GM21526 (cell line): ENCODE measurements around the gene TMEM98.
"Not testable (repeated sequence)": the region's sequence is repeated elsewhere in the genome, so short reads cannot be mapped to it uniquely, and the experiment has no call there.

Experiments
- ATAC-seq: cut with Tn5 transposase; IDR thresholded peaks from one replicate; pipeline ENCODE4 v1.9.1; 2021; ENCODE audit warnings: moderate library complexity; ENCODE audit not compliant: unreplicated experiment, low FRiP score

The TMEM98 gene

GRCh38 chr17:32940706-32941390 lies 12.9 kb downstream of the TMEM98 start:
- ATAC-seq = no peak

- no peak for ATAC-seq
Measured at GRCh38 chr17:32941419-32942032, 13.6 kb downstream of the TMEM98 start.

GRCh38 chr17:32943206-32943605 lies 15.3 kb downstream of the TMEM98 start:
- no peak for ATAC-seq

DNA sequence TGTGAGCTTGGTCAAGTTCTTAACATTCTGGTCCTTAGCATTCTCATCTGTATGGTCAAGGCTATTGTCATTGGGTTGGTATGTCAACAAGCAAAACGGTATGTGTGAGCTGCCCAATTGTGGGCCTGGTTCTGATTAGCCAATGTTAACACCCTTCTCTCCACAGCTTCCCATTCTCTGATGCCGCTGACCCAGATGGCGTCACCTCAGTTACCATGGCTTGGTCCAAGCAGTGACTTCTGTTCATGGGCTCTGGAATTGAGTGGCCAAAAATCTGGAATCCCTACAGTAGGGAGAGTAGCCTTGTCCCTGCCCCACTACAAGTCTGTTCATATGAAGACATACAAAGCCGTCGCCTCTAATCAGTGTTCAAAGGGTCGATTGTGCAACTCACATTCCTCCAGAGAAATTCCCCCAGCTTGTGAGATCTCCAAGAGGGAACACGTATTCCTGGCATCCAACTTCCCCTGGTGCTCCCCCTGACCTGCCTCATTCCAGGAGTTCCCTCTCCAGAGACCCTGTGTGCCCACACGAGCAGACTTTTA lies 15.8 kb downstream of the TMEM98 start:
- ATAC-seq = no peak

DNA sequence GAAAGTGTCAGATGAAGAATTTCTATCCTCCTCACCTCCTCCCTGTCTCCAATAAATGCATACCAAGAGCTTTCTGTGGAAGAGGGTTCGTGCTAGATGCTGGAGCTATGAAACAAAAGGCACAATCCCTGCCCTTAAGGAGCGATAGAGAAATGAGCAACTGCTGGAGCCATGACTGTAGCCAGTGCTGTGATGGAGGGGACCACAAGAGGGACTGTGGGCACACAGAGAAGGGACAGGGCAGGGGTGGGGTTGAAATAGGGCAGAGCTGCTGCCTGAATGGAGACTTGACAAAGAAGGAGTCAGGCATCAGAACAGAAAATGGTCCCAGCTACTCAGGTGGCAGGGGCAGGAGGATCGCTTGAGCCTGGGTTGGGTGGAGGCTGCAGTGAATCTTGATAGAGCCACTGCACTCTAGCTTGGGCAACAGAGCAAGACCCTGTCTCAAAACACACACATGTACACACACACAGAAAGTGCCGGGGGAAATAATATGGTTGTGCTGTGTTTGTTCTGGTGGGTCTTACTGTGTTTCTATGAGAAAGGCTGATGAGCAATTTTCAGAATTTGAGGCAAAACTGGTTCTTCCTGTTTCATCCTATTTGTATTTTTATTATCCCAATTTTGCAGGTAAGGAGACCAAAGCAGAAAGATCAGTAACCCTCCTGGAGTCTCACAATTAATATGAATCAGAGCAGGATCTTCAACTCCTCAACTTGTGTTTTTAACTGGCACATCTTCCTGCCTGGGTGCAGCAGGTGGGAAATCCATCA lies 16.5 kb downstream of the TMEM98 start:
- no peak for ATAC-seq

DNA sequence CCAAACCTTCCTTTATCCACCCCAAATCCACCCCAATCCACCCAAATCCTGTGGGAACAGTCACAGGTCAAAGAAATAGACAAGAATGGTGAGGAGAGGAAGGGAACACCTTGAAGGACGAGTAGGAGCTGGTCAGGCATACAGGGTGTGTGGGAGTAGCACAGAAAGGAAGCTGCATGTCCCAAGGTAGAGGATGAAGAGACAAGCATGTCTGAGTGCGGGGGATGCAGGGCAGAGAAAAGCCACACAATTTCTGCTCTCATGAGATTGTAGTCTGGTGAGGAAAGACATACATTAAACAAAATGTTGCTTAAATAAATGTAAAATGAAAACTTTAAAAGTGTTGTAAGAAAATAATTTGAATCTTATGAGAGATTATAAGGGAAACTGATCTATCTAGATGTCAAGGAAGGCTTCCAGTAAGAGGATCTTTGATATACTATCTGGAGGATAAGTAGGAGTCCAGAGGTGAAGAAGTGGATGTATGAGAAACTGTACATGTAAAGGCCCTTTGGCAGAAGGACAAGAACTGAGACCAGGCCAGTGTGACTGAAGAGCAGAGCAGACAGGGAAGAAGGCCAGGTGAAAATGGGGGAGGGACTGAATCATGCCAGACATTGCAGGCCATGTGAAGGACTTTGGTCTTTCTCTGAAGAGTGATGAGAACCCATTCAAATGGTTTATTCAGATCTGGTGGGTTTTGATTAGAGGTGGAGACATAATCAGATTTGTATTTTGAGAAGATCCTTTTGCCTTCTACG lies 18.6 kb downstream of the TMEM98 start:
- ATAC-seq = no peak

- no peak for ATAC-seq
Measured at GRCh38 chr17:32947736-32948135, 19.8 kb downstream of the TMEM98 start.

DNA sequence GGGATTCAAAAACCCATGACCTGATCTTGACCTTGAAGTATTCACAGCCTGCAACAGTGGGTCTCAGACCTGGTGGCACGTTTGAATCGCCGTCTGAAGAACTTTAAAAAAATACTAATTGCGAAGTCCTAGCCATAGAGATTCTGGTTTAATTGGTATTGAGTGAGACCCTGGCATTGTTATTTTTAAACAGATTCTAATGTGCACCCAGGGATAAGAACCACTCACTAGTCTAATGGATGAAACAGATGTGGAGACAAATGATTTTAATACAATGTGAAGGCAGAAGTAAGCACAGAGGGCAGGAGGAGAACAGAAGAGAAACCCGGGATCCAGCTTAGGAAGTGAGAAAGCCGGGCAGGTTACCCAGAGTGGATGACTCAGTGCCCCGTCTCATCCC lies 21.2 kb downstream of the TMEM98 start:
- no peak for ATAC-seq

DNA sequence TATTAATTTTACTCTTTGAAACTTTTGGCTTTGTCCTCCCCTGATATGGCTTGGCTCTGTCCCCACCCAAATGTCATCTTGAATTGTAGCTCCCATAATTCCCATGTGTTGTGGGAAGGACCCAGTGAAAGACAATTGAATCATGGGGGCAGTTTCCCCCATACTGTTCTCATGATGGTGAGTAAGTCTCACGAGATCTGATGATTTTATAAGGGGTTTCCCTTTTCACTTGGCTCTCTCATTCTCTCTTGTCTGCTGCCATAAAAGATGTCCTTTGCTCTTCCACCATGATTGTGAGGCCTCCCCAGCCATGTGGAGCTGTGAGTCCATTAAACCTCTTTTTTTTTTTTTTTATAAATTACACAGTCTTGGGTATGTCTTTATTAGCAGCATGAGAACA lies 24.5 kb downstream of the TMEM98 start:
- ATAC-seq = not testable (repeated sequence)

- no peak for ATAC-seq
Measured at GRCh38 chr17:32953045-32953444, 25.1 kb downstream of the TMEM98 start.

GRCh38 chr17:32953857-32954256 lies 25.9 kb downstream of the TMEM98 start:
- no peak for ATAC-seq

- ATAC-seq = no peak
Measured at GRCh38 chr17:32954477-32954876, 26.5 kb downstream of the TMEM98 start.

DNA sequence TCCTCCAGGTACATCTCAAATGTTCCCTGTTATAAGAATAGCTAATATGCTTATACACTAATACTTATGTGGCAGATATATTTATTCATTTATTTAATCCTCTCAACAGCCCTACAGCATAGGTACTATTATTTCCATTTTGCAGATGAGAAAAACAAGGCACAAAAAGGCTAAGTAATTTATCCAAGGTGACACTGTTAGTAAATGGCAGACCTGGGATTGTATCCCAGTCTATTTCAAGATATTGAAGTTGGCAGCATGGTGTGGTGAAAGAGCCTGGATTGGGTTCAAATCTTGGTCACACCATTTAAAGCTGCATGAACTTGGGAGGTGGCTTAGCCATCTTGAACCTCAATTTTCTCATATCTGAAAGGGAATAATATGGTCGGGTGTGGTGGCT lies 27.2 kb downstream of the TMEM98 start:
- no peak for ATAC-seq

- no peak for ATAC-seq
Measured at GRCh38 chr17:32956240-32956970, 28.5 kb downstream of the TMEM98 start.

DNA sequence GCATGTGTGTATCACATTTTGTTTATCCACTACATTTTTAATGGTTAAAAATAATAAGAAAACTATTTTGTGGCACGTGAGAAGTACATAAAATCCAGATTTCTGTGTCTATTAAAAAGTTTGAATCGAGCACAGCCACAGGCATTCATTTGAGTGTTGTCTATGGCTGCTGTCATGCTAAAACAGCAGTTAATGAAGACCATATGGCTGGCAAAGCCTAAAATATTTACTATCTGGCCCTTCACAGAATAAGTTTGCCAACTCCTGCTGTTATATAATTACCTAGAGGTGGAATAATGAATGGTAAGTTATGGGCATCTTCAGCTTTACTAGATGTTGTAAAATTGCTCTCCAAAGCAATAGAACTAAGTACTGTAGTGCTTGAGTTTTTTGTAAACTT lies 30.5 kb downstream of the TMEM98 start:
- ATAC-seq = no peak

DNA sequence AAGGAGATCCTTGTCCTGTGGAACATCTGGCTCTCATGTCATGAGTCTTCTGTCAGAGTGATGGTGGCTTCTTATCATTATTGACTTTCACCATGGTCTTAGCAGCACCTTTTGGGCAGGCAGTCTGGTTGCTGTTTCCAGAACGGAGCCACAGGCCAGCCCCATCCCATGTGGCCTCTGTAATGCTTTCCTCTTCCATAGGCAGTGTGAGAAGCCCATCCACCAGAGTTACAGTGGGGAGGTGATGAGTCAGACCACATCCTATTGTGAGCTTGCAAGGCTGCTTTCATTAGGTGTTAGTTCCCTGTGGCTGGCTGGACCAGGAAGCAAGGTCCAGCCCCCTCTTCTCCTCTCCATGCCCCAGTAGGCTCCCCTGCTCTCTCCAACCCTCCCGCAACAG lies 32.9 kb downstream of the TMEM98 start:
- ATAC-seq = no peak

DNA sequence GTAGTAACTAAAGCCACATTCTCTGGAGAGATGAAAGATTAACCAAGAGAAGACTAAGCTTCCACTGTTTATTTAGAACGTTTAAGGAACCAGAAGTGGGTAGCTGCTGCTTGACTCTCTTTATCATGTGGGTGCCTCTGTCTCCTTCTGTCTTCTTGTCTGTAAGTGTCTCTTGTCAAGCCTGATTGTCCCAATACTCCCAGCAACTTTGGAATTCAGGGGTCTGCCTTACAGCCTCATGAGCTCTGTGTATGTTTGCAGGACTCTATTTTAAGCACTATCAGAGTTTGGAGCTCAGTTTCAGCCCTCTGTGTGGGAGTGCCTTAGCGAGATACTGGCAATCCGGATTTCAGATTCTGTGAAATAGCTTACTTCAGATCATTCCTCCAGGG lies 34.4 kb downstream of the TMEM98 start:
- no peak for ATAC-seq

DNA sequence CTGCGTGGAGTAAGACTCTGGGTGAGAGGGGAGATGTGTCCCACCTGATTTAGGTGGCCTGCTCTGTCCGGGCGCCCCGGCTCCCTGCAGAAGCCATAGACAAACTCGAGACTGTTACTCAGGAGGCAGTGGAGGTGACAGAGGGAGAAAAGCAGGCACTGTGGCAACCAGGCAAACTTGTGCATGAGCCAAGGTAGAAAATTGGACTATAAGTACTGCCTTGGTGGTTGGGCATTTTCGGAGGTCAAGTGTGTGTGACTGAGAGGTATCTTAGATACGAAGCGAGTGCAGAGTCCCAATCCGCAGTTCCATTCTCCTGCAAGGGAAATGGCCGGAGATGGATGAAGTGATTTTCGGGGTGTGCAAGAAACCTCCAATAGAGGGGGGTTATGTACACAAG lies 36.6 kb downstream of the TMEM98 start:
- no peak for ATAC-seq

GRCh38 chr17:32969231-32969630 lies 41.3 kb downstream of the TMEM98 start:
- ATAC-seq = not testable (repeated sequence)

DNA sequence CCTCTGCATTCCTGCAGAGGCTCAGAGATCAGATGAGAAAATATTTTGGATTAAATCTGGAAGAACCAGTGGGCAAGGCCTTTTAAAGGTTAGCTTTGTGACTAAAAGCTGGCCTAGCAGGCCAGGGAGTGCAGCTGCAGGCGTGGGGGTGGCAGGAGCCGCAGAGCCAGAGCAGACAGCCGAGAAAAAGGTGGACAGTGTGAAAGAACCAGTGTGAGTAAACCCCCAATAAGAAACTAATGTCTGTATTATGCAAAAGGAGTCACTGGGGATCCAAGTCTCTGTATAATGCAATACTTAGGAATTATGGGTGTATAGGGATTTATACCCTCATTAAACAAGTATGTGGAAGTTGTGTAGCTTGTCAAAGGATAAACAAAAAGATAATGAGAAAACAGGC lies 42.3 kb downstream of the TMEM98 start:
- ATAC-seq = no peak
